Measurements from ENCODE around the gene WWTR1. TPM values are rescaled to one million over a fixed set of nuclear protein-coding genes. Genes with fewer than 3 reads are reported as not detected.
A peak's percentile ranks its signal among the peaks of the same experiment; 100 is the strongest.

The WWTR1 gene
- total and polyA plus RNA-seq, 2 experiments from 2014 or later, result 25.1 to 26.2 TPM

- 0 out of 2 replicates have a peak, but pooled peaks have one; percentile 4 for TF ChIP-seq ZNF462 (CRISPR knock-in tag; IDR thresholded peaks at IDR 0.05)
- TF ChIP-seq NANOG (IDR thresholded peaks at IDR 0.05; ENCODE audit: borderline replicate concordance), result no peak
- no peak for TF ChIP-seq EZH2phosphoT487 (IDR thresholded peaks at IDR 0.05; ENCODE audit: unreplicated experiment)
Observed at GRCh38 chr3:149487598-149488197, 170.1 kb downstream of the WWTR1 start (continued).

- ATAC-seq (no peak), DNase-seq (ENCODE audit: low spot score) (no peak)
- Mint-ChIP-seq H3K4me1 (no peaks in the 10 kb centered on the region), H3K4me3 (no peak overlapping the region), H3K36me3 (ENCODE audit: low read depth) (no peaks in the 10 kb centered on the region), H3K9me3 (no peaks in the 10 kb centered on the region), H3K27ac (no peak overlapping the region), H3K27me3 (ENCODE audit: insufficient read depth, low read depth, poor library complexity) (peaks cover 6% of the 10 kb centered on the region)
- Histone ChIP-seq H3K36me3 (ENCODE audit: insufficient read depth) (no peaks in the 10 kb centered on the region), H3K27me3 (ENCODE audit: insufficient read depth) (no peaks in the 10 kb centered on the region), H3K4me2 (no peak overlapping the region), H3K79me2 (replicated peaks; ENCODE audit: insufficient read depth) (no peaks in the 10 kb centered on the region), H3K4me3 (no peak overlapping the region), H3K27ac (ENCODE audit: low read depth) (no peak overlapping the region), H3K4me1 (ENCODE audit: insufficient read depth) (no peaks in the 10 kb centered on the region), H4K20me1 (replicated peaks; ENCODE audit: insufficient read depth) (no peaks in the 10 kb centered on the region; the same call in 1 of the 2 replicates), H3F3A (replicated peaks; ENCODE audit: low read depth) (no peaks in the 10 kb centered on the region), H3K9me2 (ENCODE audit: insufficient read depth) (no peaks in the 10 kb centered on the region), H2AFZ (no peak overlapping the region)
- TF ChIP-seq JUNB (IDR thresholded peaks at IDR 0.05; ENCODE audit: unreplicated experiment) (no peak), ZNF114 (CRISPR knock-in tag; IDR thresholded peaks at IDR 0.05) (no peak), POLR2AphosphoS5 (IDR thresholded peaks at IDR 0.05; ENCODE audit: low read depth) (no peak)
Observed at GRCh38 chr3:149486726-149487125, 171.1 kb downstream of the WWTR1 start.

Data from GM23338 (cell line).